ENCODE data around the gene CFAP20DC.

- no peak for TF ChIP-seq CTCF (IDR thresholded peaks at IDR 0.05)
- no peak for TF ChIP-seq BHLHE40 (IDR thresholded peaks at IDR 0.05; ENCODE audit: low read depth, low read length)
- no peak for TF ChIP-seq POLR2A (IDR thresholded peaks at IDR 0.05; ENCODE audit: low read length)
These were observed 3.0 kb downstream of the CFAP20DC start for GRCh38 chr3:59046839-59047238.

Measured in A549 (cell line).